HG03025 (cell line): ENCODE data around the gene ATP11C.
"Not testable (repeated sequence)": the region's sequence is repeated elsewhere in the genome, so short reads cannot be mapped to it uniquely, and the experiment has no call there.

Experiments
- ATAC-seq: cut with Tn5 transposase; IDR thresholded peaks from one replicate; pipeline ENCODE4 v1.9.1; 2021; ENCODE audit warnings: mild to moderate bottlenecking, moderate library complexity; ENCODE audit not compliant: unreplicated experiment, low FRiP score

ATP11C gene

DNA sequence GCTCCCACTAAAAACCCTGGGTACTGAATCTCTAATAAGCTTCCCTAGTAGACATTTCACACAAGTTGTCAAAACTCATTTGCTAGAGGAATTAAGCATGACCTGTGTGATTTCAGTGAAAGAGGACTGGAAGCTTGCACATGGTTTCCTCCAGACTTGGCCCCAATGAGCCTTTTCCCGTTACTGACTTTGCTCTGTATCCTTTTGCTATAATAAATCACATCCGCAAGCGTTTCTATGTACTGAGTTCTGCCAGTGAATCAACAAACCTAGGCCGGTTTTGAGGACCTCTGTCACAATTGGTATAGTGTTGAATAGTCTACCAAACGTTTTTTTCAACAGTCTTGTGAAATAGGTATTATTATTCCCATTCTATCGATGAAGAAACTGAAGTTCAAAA, 8.2 kb downstream of the ATP11C start:
- no peak for ATAC-seq

DNA sequence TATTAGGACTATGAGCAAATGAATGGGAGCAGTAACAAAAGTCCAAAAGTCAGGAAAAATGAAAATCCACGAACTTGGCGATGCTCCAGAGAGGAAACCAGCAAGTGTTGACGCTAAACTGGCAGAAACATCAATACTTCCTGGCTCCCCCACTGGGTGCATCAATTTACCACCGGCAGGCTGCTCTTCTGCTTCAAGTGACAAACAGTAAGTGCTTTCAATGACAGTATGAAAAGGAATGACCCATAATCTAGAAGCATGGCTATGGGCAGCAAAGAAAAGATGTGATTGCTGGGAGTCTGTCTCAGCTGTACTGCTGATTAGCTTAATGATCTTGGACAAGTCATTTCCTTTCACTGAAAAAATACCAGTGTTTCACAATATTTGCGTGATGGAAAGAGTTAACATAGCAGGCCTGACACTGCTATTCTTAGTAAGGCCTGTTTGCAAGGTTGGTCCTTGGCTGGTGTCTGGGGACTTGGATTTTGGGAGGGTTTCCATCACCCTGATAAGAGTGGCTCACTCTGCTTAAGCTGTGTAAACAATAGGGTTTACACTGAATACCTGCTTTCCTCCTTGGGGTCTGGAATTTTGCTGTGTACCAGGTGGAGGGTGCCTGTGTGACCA, 8.7 kb downstream of the ATP11C start:
- no peak for ATAC-seq

DNA sequence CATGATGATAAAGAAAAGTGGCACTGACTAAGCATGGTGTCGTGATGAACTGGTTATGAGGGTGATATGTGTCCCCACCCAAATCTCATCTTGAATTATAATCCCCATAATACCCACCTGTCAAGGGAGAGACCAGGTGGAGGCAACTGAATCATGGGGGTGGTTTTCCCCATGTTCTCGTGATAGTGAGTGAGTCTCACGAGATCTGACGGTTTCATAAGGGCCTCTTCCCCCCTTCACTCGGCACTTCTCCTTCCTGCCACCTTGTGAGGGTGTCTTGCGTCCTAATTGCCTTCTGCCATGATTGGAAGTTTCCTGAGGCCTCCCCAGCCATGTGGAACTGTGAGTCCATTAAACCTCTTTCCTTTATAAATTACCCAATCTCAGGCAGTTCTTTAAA, 11.7 kb downstream of the ATP11C start:
- not testable (repeated sequence) for ATAC-seq

DNA sequence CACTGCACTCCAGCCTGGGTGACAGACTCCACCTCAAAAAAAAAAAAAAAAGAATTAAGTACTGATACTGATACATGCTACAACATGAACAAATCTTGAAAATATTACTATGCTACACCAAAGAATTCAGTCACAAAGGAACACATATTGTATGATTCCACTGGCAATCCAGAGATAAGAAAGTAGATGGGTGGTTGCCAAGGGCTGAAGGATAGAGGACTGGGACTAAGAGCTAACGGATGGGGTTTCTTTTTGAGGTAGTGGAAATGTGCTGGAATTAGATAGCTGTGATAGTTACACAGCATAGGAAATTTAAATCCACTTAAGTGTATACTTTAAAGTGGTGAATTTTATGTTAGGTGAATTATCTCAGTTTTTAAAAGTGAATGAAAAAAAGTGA, 12.5 kb downstream of the ATP11C start:
- ATAC-seq = no peak

DNA sequence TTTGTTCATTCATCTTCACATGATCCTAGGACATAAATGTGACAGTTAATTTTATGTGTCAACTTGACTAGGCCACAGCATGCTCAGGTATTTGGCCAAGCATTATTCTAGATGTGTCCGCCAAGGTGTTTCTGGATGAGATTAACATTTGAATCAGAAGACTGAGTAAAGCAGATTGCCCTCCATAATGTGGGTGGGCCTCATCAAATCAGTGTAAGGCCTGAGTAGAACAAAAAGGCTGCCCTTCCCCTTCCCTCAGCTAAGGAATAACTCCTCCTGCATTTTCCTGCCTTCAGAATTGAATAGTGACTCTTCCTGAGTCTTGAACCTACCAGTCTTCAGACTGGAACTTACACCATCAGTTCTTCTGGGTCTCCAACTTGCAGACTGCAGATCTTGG, 18.4 kb downstream of the ATP11C start:
- ATAC-seq = no peak

DNA sequence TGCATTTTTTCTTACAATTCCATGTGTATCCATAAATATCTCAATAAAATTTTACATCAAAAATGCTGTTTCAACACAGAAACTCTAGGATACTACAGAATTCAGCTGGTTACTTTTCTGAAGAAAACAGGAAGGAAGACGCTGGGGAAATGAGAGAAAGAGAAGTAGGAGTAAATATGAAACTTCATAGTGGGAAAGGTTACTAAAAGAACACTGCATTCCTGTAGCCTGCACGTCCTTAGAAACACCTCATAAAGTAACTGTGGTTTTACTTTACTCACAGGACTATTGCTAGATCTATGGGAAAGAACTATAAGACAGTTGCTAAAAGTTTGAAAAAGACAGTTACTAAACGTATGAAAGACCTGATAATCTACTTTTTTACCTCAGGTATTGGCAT, 23.1 kb downstream of the ATP11C start:
- ATAC-seq = no peak

DNA sequence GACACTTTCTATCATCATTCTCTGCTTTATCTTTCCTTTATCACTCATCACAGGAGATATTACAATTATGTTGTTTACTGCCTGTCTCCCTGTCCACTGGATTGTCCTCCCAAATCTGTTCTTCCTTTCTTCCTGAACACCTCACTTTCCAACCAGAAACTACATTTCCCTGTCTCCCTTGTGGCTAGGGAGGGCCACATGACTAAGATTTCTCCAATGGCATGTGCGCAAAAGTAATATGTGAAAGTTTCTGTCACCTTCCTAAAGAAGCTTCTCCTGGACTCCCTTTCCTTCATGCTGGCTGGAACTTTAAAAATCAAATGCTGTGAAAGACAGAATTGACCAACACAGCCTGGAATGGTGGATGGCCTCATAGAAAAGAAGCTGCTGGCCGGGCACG, 25.8 kb downstream of the ATP11C start:
- no peak for ATAC-seq

DNA sequence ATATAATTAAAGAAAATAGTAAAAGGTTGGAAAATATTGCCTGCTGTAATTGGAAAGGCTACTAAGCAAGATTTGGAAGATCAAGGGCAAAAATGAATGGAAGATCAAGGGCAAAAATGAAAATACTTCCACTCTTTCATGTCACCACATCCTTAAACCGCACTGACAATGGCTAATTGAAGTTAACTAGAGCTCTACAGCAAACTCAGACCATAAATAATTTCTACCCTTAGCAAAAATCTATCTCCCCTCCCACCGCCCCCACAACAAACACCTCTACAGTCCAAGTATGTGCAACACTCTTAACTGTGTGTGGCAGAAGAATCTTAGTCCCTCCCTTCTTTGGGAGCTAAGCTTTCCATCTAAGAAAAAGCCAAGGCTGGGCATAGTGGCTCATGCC, 27.1 kb downstream of the ATP11C start:
- ATAC-seq = no peak

DNA sequence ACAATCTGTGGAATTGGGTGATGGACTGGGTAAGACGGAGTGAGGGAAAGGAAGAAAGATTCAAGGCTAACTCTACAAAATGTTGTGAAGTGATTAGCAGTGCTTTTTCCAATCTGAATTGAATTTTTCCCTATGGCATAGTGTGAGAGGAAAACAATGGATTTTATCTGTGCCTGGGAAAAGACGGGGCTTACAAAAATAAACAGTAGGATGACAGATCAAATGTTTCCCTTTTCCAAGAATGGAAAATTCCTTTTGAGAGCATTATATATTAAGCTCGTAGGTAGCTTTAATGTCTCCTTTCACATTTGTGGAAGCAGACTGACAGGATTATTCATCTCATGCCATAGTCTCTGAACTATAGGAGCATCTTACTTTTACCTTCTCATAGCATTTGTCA, 27.8 kb downstream of the ATP11C start:
- ATAC-seq = no peak

DNA sequence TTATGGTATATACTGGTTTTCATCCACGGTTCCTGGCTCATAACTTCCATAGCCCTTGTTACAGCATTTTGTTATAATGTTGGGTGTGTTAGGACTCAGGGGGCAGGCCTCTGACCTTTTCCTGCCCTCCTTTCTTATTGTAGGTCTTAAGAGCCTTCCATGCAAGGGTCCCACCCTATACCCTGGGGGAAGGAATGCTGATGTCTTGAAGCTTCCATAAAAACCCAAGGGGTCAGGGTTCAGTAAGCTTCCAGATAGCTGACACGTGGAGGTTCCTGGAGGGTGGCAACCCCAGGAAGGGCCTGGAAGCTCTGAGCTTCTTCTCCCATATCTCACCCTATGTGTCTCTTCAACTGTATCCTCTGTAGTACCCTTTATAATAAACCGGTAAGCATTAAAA, 29.6 kb downstream of the ATP11C start:
- no peak for ATAC-seq

DNA sequence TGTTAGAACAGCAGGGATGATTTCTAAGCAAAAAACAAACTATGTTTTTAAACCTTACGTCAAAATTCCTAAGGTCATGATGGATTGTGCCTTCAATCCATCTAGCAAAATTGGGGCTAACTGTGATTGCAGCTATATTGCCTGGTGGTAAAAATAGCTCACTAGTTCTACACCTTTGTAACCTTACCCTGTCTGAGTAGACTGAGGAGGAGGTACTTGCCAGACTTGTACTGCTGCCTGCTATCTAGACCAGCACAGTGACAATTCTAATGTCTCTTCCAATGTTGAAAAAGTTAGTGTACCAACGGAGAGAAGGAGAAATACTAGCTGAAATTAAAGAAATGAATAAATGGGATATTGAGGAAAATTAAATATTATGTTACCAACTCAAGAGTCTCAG, 30.3 kb downstream of the ATP11C start:
- no peak for ATAC-seq

DNA sequence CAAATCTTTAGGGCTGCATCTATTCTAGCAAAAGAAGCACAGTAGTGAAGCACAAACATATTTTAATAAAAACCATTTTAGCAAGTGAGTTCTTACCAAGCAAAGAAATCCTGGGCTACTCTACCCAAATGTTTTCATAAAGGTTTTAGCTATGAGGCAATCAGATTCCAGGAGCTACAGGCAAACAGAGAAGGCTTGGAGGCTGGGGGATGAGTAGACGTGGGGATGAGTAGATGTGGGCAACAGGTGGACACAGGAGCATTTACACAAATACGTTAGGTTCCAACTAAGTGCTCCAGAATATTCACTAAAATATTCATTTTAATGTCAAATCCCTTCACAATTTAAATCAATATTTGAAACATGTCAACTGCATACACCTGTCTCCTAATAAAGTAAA, 34.5 kb downstream of the ATP11C start:
- ATAC-seq = no peak

DNA sequence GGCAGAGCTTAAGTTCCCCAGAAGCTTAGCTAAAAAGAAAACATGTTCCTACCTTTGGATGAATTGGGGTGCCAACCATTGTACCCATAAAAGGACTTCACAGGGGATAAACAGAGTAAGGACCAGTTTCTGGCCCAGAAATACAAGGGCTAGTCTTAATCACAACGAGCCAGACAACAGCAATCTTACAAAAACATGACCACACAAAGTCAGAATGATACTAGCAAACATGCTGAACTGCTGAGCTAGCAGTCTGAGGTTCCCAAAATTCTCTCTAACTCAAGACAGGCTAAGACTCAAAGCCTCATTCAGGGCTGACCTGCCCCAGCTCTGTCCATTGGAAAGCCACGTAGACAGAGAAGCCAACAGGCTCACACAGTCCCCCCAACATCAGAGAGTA, 40.3 kb downstream of the ATP11C start:
- no peak for ATAC-seq

DNA sequence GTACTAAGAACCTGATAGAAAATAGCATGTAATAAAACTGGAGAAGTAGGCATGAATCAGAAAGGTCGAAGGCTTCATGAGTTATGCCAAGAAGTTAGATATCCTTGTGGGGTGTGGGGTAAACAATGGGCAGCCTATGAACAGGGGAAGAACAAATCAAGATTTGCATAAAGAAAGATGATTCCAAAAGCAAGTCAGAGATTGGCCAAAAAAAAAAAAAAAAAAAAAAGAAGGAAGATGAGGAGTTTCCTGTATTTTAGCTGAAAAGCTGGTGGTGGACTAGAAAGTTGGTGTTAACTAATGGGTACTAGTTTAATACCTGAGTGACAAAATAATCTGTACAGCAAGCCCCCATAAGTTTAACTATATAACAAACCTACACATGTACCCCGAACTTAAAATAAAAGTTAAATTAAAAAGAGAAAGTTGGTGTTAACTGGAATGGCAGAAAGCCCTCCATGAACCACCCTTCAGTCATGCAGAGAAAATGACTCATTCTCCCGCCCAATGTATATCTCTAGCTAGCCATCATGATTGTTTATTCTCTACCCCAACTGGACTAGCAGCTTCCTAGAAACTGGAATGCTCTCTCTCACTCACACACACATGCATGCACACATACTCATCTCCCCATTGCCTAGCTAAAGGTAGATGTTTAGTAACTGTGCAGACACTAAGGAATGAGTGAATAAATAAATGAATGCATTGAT, 41.7 kb downstream of the ATP11C start:
- ATAC-seq = no peak

DNA sequence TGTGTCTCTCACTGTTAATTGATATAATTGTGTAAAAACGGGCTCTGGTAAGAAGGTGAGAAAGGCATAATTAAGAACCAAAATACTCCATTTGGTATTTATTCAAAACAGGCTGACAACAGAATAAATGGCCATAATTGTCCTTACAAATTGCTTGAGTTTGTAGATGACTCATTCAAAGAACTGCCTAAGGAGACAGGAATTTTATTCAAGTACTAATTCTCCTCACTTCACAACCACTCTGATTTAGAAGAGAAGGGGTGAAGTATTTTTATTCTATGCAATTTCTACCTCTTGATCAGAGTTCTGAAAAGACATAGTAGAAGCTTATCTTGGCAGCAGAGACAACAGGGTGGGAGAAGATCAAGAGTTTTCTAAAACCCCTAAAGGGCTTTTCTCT, 43.1 kb downstream of the ATP11C start:
- no peak for ATAC-seq

DNA sequence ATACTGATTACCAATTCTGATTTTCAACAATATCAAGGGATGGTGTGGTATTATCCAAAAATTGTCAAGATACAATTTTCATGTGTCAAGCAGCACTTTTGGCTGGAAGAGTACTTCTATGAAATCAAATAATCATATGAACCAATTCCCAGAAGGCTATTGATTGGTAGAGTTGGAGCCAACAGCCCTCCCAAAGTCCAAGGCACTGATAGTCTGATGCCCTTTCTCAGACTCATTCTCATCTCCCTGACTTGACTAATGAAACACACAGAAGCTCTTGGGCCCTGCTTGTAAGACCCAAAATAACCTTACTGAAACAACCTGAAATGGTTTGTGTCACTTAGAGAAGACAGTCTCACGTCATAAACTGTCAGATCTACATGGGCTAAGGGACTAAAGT, 48.9 kb downstream of the ATP11C start:
- ATAC-seq = no peak

DNA sequence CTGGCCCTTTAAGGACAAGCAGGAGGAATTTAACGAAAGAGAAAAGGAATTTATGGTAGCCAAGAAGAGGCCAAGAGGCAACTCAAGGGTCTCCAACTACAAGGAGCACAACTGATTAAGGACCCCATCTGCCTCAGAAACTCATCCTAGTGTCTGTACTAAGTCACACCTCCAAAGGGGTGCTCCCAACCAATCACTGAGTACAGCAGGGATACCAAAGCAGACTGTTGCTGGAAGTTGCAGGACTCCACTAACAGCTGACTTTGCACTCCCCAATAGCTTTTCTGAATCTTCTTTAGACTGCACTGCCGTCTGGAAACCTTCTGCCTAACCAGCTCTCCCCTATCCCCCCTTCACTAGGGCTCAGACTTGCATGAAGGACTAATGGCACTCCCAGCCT, 50.6 kb downstream of the ATP11C start:
- ATAC-seq = no peak

DNA sequence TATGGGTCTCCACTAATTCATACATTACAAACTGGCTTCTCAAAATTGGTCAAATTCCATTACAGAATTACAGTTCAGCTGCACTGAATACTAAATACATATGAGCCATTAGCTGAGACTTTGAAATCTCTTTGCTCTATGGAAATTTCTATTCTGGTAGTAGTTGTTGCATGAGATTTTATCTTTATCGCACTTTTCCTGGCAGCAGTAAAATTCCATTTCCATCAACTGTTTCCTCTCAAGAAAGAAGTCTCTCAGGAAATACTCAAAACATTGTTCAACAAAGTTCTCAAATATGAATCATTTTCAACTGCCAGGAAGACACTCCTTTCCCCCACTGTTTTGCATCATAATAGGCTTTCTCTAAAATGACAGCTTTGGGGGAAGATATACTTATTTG, 51.3 kb downstream of the ATP11C start:
- no peak for ATAC-seq

DNA sequence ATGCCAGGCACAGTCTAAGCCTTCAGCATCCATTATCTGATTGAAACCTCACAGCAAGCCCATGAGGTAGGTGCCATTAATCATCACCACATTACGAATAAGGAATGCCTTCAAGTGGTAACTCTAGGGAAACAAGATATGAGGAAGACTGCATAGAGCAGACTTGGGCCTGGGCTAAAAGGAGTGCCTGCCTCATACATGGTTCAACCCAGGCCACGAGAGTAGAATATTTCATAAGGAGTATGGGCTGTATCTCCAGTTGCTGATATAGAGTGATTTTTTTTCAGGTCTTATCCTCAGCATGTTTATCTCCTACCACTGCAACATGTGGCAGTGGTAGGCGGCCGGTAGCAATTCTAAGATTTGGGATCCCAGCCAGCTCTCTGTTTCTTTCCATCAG, 51.7 kb downstream of the ATP11C start:
- no peak for ATAC-seq

DNA sequence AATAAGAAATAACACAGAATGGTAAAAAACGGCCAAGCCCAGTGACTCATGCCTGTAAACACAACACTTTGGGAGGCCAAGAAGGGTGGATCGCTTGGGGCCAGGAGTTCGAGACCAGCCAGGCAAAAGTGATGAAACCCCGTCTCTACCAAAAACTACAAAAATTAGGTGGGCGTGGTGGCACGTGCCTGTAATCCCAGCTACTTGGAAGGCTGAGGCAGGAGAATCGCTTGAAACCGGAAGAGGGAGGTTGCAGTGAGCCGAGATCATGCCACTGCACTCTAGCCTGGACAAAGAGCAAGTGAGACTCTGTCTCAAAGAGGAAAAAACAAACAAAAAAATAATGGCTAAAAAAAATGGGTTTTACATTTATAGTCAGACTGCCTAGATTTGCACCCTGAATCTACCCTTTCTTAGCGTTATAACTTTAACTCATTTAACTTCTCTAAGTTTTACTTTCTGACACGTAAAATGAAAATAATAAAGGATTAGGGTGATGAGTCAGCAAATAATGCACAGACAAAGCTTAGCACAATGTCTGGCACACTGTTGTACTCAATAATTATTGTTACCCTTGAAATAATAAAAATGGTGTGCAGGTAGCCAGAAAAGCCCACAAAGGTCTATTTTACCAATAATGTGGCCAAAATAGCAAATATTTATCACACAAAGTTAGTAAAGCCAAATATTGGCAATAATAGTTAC, 55.0 kb downstream of the ATP11C start:
- no peak for ATAC-seq

DNA sequence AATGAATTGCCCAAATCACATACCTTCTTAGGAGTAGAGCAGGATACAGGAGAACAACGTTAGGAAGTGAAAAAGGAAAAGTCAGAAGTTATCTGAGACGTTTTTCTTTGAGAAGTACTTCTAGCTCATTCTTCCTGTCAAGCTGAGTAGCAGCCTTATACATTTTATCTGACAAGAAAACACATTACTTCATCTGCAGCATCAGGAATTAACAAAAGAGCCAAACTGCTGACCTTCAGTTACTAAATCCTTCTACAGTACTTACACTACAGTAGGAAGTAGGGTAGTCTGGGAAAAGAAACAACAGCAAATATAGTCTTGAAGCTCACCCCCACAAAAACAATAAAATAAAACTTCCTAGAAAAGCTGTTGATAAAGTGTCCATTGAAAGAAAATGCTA, 57.0 kb downstream of the ATP11C start:
- no peak for ATAC-seq

DNA sequence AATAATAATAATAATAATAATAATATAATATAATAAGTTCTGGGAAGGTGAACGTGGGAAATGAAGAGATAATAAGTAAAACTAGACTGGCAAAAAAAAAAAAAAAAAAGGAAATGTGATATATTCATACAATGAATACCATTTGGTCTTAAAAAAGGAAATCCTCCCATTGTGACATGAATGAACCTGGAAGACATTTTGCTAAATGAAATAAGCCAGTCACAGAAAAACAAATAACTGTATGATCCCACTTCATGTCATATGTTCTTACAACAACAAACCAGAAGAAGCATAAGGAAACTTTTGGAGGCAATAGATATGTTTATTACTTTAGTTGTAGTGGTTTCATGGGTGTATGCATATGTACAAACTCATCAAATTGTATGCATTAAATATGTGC, 63.1 kb downstream of the ATP11C start:
- ATAC-seq = no peak
